Right lobe of liver (tissue), 5 donors: ENCODE results near the gene HOXD3. TPM values are rescaled to one million over a fixed set of nuclear protein-coding genes. Genes with fewer than 3 reads are reported as not detected.

Experiments
- microRNA counts: library from miRNA; unstranded; fragments of <30 nt; microRNA quantifications from one replicate; lab custom pipeline; 2016
- microRNA-seq, 2 donors: library from miRNA; unstranded; fragments of <30 nt; microRNA quantifications; one replicate each; pipeline ENCODE4, GENCODE V29; 2019 to 2020
- small RNA-seq, 2 experiments: library from RNA; depleted of rRNA; stranded (forward); fragments of <200 nt; gene quantifications; one replicate each; pipeline ENCODE3, GENCODE V24; 2016
- total RNA-seq, 6 experiments: library from RNA; depleted of rRNA in 2 of 6; stranded (reverse); fragments of >200 nt in 2 of 6; fragmentation: NEBNext Ultra II Directional in 3 of 6; extraction: Animal tissue kit (Norgen Biotek cat#: 25700) in 3 of 6; gene quantifications; one replicate each; pipeline versions ENCODE4 v1.1.0 to v1.2.4, GENCODE V29; 2016 to 2023
- donor health status: DM: no; HTN: no; CAD: no.
- donor health status: DM: no; HTN: no; CAD: no.
- donor health status: DM: no; HTN: yes; CAD: no.
- donor health status: DM: no; HTN: yes; CAD: no.

The HOXD3 gene
- total RNA-seq, 6 experiments from 2014 or later, result not detected

MicroRNAs encoded within 50 kb of the gene (microRNA counts, 767-probe panel; counts per million panel counts)
- 237 counts per million for microRNA hsa-miR-10b-5p (lab: Ali Mortazavi, UCI)

Small RNA genes within 50 kb of the gene (microRNA-seq; reads per million reads assigned to microRNA genes)
- 153 to 316 reads per million in 2 donors for gene MIR10B

Small RNA genes within 50 kb of the gene (small RNA-seq; reads per million reads assigned to genes)
- gene MIR10B, result 2,584 to 4,957 reads per million in 2 experiments

Other genes starting within 250 kb of the HOXD3 start
- gene LNPK, start 155.0 kb upstream of the HOXD3 start, total RNA-seq, result 10 to 100 TPM; 12.9 to 30.7 (median 22.2) TPM
- not detected for gene EVX2, start 73.3 kb upstream of the HOXD3 start, total RNA-seq
- not detected for gene HOXD13, start 64.6 kb upstream of the HOXD3 start, total RNA-seq
- not detected for gene HOXD12, start 57.5 kb upstream of the HOXD3 start, total RNA-seq
- gene HOXD11, start 50.0 kb upstream of the HOXD3 start, total RNA-seq, result not detected
- not detected for gene HOXD10, start 40.5 kb upstream of the HOXD3 start, total RNA-seq
- under 1 TPM in 1 of 6 experiments, not detected in 5; 0.25 TPM for gene HOXD9, start 34.6 kb upstream of the HOXD3 start, total RNA-seq
- gene HOXD8, start 27.6 kb upstream of the HOXD3 start, total RNA-seq, result under 1 TPM in 1 of 6 experiments, not detected in 5; 0.74 TPM
- not detected for gene HOXD4, start 5.8 kb upstream of the HOXD3 start, total RNA-seq
- not detected for gene HOXD1, start 31.4 kb downstream of the HOXD3 start, total RNA-seq
- 10 to 100 TPM in 4 of 6 experiments, 1 to 10 TPM in 2; 7.7 to 29.3 (median 11.1) TPM for gene MTX2, start 112.1 kb downstream of the HOXD3 start, total RNA-seq